Endothelial cell of umbilical vein (primary cell): ENCODE data around the gene TRIM36. TPM values are rescaled to one million over a fixed set of nuclear protein-coding genes. Genes with fewer than 3 reads are reported as not detected.

ENCODE experiments used
- BruUV-seq: library from RNA; stranded (reverse); fragments of 400-500 nt; replicated peaks from 2 replicates; lab custom pipeline; 2021; lab: Mats Ljungman, UMichigan
- CTCF ChIA-PET: fragments of 300-600, 350-600 bp; sonication (Branson Sonifier 250); formaldehyde crosslinking; loops from one replicate; lab custom pipeline; 2021; ENCODE audit warnings: antibody characterized with exemption, inconsistent platforms; lab: Charles Lee
- POLR2A ChIA-PET: fragments of 300-600, 350-600 bp; sonication (Branson Sonifier 250); formaldehyde crosslinking; loops from one replicate; lab custom pipeline; 2021; ENCODE audit warnings: antibody characterized with exemption, inconsistent platforms; lab: Charles Lee
- DNase-seq: peaks from one replicate; pipeline ENCODE4 v3.0.0-alpha.2; 2011; ENCODE audit warnings: low read depth, low spot score
- FAIRE-seq: peaks from 2 replicates; lab custom pipeline; 2011; peaks lifted over from hg19 to GRCh38; lab: Jason Lieb, UNC
- H2AFZ ChIP-seq: 2 replicates; pipeline ENCODE4 v1.6.0; 2012; ENCODE audit warnings: low read depth, low read length, control low read depth, inconsistent platforms
- H3K27ac ChIP-seq: 2 replicates; pipeline ENCODE4 v1.5.1; 2011; ENCODE audit warnings: low read depth, mild to moderate bottlenecking, control low read depth, low read length, moderate library complexity; ENCODE audit not compliant: insufficient read depth
- H3K27me3 ChIP-seq, 2 experiments: 2 replicates each; pipeline versions ENCODE4 v1.6.0 to v1.6.1; 2011; ENCODE audit warnings: low read length in 2 of 2, mixed read lengths in 1 of 2; ENCODE audit not compliant: control insufficient read depth in 2 of 2, insufficient read depth in 2 of 2
- H3K36me3 ChIP-seq, 2 experiments: 2 replicates in 1 of 2; 3 replicates in 1 of 2; pipeline ENCODE4 v1.5.1; 2011; ENCODE audit warnings: low read length in 2 of 2, mild to moderate bottlenecking in 1 of 2, moderate library complexity in 1 of 2; ENCODE audit not compliant: control insufficient read depth in 2 of 2, insufficient read depth in 2 of 2; ENCODE audit errors: extremely low read depth in 1 of 2
- H3K4me1 ChIP-seq: 3 replicates; pipeline ENCODE4 v1.5.1; 2011; ENCODE audit warnings: mild to moderate bottlenecking, low read length; ENCODE audit not compliant: control insufficient read depth, insufficient read depth; ENCODE audit errors: extremely low read depth
- H3K4me2 ChIP-seq: 2 replicates; pipeline ENCODE4 v1.6.1; 2011; ENCODE audit warnings: low read length, control low read depth, mixed read lengths; ENCODE audit not compliant: insufficient read depth
- H3K4me3 ChIP-seq, 3 experiments: fragments of 200-600 bp in 1 of 3; sonication (generic), shearing (Covaris generic) in 1 of 3; replicated peaks in 1 of 3; 2 replicates each; pipeline ENCODE4 v1.5.1; 2011 to 2016; ENCODE audit warnings: control low read depth in 3 of 3, low read length in 3 of 3, mild to moderate bottlenecking in 2 of 3, inconsistent platforms in 1 of 3, low read depth in 1 of 3, moderate library complexity in 1 of 3; ENCODE audit not compliant: insufficient read depth in 1 of 3
- H3K79me2 ChIP-seq: 2 replicates; pipeline ENCODE4 v1.6.0; 2012; ENCODE audit warnings: low read length, inconsistent platforms; ENCODE audit not compliant: control insufficient read depth, insufficient read depth
- H3K9ac ChIP-seq: replicated peaks from 2 replicates; pipeline ENCODE3; 2011; ENCODE audit warnings: low read length, control low read depth; ENCODE audit not compliant: insufficient read depth; ENCODE audit errors: extremely low read depth
- H3K9me1 ChIP-seq: replicated peaks from 3 replicates; pipeline ENCODE4 v1.6.0; 2011; ENCODE audit warnings: mild to moderate bottlenecking, low read length; ENCODE audit not compliant: control insufficient read depth, insufficient read depth; ENCODE audit errors: extremely low read depth
- H3K9me3 ChIP-seq: replicated peaks from 2 replicates; pipeline ENCODE4 v1.5.1; 2012; ENCODE audit warnings: low read length, inconsistent platforms; ENCODE audit not compliant: control insufficient read depth, insufficient read depth
- H4K20me1 ChIP-seq: replicated peaks from 2 replicates; pipeline ENCODE3; 2011; ENCODE audit warnings: mild to moderate bottlenecking, low read length; ENCODE audit not compliant: control insufficient read depth, insufficient read depth; ENCODE audit errors: extremely low read depth
- EZH2 ChIP-seq: IDR thresholded peaks from 2 replicates; pipeline ENCODE4 v1.6.1; 2012; ENCODE audit warnings: borderline replicate concordance, low read depth, mild to moderate bottlenecking, moderate library complexity, low read length, inconsistent platforms; ENCODE audit not compliant: severe bottlenecking
- FOS ChIP-seq: IDR thresholded peaks from 2 replicates; pipeline ENCODE4 v1.6.1; 2011; ENCODE audit warnings: mild to moderate bottlenecking, low read length, moderate library complexity, borderline replicate concordance; ENCODE audit not compliant: insufficient read depth
- GATA2 ChIP-seq: IDR thresholded peaks from 2 replicates; pipeline ENCODE4 v1.7.0; 2011; ENCODE audit warnings: low read depth, mild to moderate bottlenecking, moderate library complexity, mixed read lengths, low read length; ENCODE audit not compliant: insufficient read length, insufficient read depth
- JUN ChIP-seq: IDR thresholded peaks from 2 replicates; pipeline ENCODE4 v1.6.1; 2011; ENCODE audit warnings: borderline replicate concordance, low read depth; ENCODE audit not compliant: insufficient read length, insufficient read depth
- MYC ChIP-seq: IDR thresholded peaks from one replicate; pipeline ENCODE4 v1.6.1; 2011; ENCODE audit warnings: mild to moderate bottlenecking, low read depth, low read length
- POLR2A ChIP-seq: IDR thresholded peaks from 2 replicates; pipeline ENCODE4 v1.6.1; 2012; ENCODE audit warnings: low read depth, mild to moderate bottlenecking, control low read depth, low read length
- POLR2AphosphoS5 ChIP-seq: IDR thresholded peaks from 2 replicates; pipeline ENCODE4 v1.6.1; 2012; ENCODE audit warnings: low read depth, mild to moderate bottlenecking, control low read depth, low read length, moderate library complexity; ENCODE audit not compliant: insufficient read depth
- dilution Hi-C: fragments of 300-500 bp; cut with MboI; formaldehyde crosslinking; loops from one replicate; pipeline ENCODE4 v1.15.0; 2019; ENCODE audit warnings: low sequenced_read_pairs; ENCODE audit not compliant: extremely low pct_ligation_motif_present
- intact Hi-C: fragments of 100-400 bp; cut with micrococcal nuclease; formaldehyde crosslinking; loops from one replicate; pipeline ENCODE4 v1.10.0; 2022
- polyA plus RNA-seq, 4 experiments: library from polyadenylated mRNA; depleted of rRNA in 3 of 4; stranded (reverse) in 3 of 4; unstranded in 1 of 4; fragments of >200 nt; gene quantifications; 2 replicates each; pipeline versions ENCODE4 v1.2.1 to v1.2.3, GENCODE V29; 2011 to 2012; ENCODE audit warnings: missing spikeins in 1 of 4
- total RNA-seq: library from RNA; stranded (reverse); gene quantifications from 2 replicates; pipeline ENCODE4 v1.2.3, GENCODE V29; 2021
- TF ChIP-seq, protein P1 (sequence below): IDR thresholded peaks from 2 replicates; pipeline ENCODE4 v1.6.1; 2011; ENCODE audit not compliant: insufficient read depth, insufficient read length
- TF ChIP-seq, protein P2 (sequence below), 2 donors: IDR thresholded peaks; 1 replicate in 1 of 2; 2 replicates in 1 of 2; pipeline ENCODE4 v1.5.1; 2011; ENCODE audit warnings: low read length in 2 of 2, mild to moderate bottlenecking in 2 of 2, moderate library complexity in 2 of 2, control low read depth in 1 of 2, inconsistent platforms in 1 of 2, low read depth in 1 of 2; ENCODE audit not compliant: insufficient read depth in 1 of 2; ENCODE audit errors: extremely low read depth in 1 of 2

The TRIM36 gene
- total and polyA plus RNA-seq, 2 donors (not counting 3 experiments of a cell fraction or from before 2014, with no cell fraction given): 0.76 to 1.2 TPM

DNA sequence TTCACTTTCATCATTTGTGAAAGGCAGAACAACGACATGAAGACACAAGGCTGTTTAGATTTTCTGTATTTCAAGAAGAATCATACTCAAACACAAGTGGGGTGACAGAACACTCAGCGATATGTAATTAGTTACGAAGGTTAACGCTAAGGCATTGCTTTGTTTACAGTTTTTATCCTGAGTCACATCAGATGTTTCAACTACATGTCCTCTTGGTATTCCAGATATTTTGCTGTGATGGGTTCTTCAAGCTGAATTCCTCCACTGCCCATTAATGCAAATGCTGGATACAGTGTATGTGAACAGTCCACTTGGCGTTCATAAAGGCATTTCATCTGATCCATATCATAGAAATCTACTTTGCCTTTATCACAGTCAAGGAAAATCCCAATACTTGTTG is 43.4 kb downstream of the TRIM36 start:
- dilution Hi-C loops (no loop called here), intact Hi-C loops (no loop called here)
- Histone ChIP-seq H3K27me3 (no peaks in the 10 kb centered on the region), H4K20me1 (no peaks in the 10 kb centered on the region), H3K79me2 (no peaks in the 10 kb centered on the region), H3K9ac (no peak overlapping the region), H3K9me1 (no peaks in the 10 kb centered on the region), H3K4me2 (no peak overlapping the region), H2AFZ (no peak overlapping the region), H3K36me3 (no peaks in the 10 kb centered on the region), H3K4me3 (no peak overlapping the region), H3K4me1 (no peaks in the 10 kb centered on the region), H3K9me3 (no peaks in the 10 kb centered on the region), H3K27ac (no peak overlapping the region)
- DNase-seq: no peak
- TF ChIP-seq EZH2: no peak
- TF ChIP-seq MYC: no peak
- TF ChIP-seq POLR2A: no peak
- no peak for TF ChIP-seq JUN
- TF ChIP-seq, protein P1, sequence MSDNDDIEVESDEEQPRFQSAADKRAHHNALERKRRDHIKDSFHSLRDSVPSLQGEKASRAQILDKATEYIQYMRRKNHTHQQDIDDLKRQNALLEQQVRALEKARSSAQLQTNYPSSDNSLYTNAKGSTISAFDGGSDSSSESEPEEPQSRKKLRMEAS: no peak
- no peak for TF ChIP-seq FOS
- no peak for TF ChIP-seq POLR2AphosphoS5
- no peak for TF ChIP-seq GATA2
- TF ChIP-seq, protein P2, sequence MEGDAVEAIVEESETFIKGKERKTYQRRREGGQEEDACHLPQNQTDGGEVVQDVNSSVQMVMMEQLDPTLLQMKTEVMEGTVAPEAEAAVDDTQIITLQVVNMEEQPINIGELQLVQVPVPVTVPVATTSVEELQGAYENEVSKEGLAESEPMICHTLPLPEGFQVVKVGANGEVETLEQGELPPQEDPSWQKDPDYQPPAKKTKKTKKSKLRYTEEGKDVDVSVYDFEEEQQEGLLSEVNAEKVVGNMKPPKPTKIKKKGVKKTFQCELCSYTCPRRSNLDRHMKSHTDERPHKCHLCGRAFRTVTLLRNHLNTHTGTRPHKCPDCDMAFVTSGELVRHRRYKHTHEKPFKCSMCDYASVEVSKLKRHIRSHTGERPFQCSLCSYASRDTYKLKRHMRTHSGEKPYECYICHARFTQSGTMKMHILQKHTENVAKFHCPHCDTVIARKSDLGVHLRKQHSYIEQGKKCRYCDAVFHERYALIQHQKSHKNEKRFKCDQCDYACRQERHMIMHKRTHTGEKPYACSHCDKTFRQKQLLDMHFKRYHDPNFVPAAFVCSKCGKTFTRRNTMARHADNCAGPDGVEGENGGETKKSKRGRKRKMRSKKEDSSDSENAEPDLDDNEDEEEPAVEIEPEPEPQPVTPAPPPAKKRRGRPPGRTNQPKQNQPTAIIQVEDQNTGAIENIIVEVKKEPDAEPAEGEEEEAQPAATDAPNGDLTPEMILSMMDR (IDR thresholded peaks at IDR 0.05; ENCODE audit: extremely low read depth in 1 of 2, insufficient read depth in 1 of 2, low read depth in 1 of 2, low read length in 2 of 2): no peak
- CTCF ChIA-PET: no interaction called here
- BruUV-seq: no TSS peak
- POLR2A ChIA-PET: no interaction called here
- FAIRE-seq: no peak
